Measurements from ENCODE around the gene OS9. TPM values are rescaled to one million over a fixed set of nuclear protein-coding genes. Genes with fewer than 3 reads are reported as not detected.

Gene OS9
- total RNA-seq, 2 experiments from 2014 or later = 135 to 140 TPM

DNA sequence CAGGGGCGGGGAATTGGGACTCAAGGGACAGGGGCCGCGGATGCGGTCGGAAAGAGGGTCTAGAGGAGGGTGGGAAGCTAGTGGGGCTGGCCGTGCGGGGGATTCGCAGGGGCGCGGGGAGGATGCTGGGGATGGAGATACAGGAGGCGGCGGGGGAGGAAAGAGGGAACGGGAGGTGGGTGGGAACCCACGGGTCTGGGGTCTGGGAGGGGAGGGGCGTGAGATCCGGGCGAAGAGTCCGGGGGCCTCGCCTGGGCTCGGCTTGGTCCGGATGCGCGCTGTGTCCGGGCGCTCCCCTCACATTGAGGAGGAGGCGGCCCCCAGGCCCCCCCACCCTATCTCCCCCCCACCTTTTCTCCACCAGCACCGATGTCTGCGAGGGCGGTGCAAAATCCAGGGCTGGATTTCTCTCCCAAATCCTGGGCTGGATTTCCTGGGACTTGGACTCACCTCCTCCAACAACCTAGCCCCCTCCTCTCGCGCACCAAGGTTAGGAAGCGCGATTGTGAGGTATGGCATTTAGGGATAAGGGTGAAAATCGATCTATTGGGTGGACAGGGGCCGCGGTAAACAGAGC, 44.8 kb downstream of the OS9 start, which contains the start of gene AGAP2:
Gene AGAP2, minus strand, starts transcription at position 82 of the 577 bp plus-strand sequence. CDS start 496 bp downstream, outside the sequence.
- Mint-ChIP-seq H3K27ac (peak within 1 kb of the TSS; percentile 42), H3K9me3 (no peaks in the 10 kb centered on the region), H3K4me1 (peaks cover 39% of the 10 kb centered on the region), H3K36me3 (peaks cover 21% of the 10 kb centered on the region), H3K27me3 (no peaks in the 10 kb centered on the region), H3K4me3 (peak within 1 kb of the TSS; percentile 88)
- ATAC-seq (ENCODE audit: low read depth) = no peak
- no peak for DNase-seq
- POLR2A ChIA-PET = interaction anchor here (1.5 kb wide), 1 partner anchor 7 kb away, joined by 3 read pairs; no protein-coding TSS in a partner anchor

DNA sequence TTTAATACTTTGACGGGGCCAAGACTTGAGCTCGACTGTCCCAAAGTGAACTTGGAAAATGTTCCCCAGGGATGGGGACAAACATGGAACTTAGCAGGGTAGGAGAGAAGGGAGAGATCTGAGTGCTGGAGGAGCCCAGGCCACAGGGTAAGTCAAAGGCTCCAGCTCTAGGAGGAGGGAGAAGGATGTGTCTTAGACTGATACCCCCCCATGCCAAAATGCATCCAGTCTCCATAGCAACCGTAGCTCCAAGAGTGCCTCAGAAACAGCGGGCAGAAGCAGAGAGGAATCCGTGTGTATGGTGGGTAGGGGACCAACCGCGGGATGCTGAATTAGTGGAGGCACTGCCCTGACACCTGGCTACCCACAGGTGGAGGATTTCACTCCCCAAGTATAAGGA, 45.5 kb downstream of the OS9 start:
- no peaks in the 10 kb centered on the region for H3K9me3 Mint-ChIP-seq
- peak overlapping the region; percentile 51 for H3K27ac Mint-ChIP-seq
- ATAC-seq (ENCODE audit: low read depth) (no peak), DNase-seq (no peak)
- no peaks in the 10 kb centered on the region for H3K27me3 Mint-ChIP-seq
- peaks cover 46% of the 10 kb centered on the region for H3K4me1 Mint-ChIP-seq
- H3K4me3 Mint-ChIP-seq = peak overlapping the region; percentile 88
- peaks cover 19% of the 10 kb centered on the region for H3K36me3 Mint-ChIP-seq
- POLR2A ChIA-PET = interaction anchor here (1.5 kb wide), 2 partner anchors 8 to 12 kb away, joined by 3 to 4 read pairs; no protein-coding TSS in a partner anchor

GRCh38 chr12:57739914-57740538, 46.1 kb downstream of the OS9 start:
- H3K36me3 Mint-ChIP-seq = peaks cover 17% of the 10 kb centered on the region
- no peak for DNase-seq
- no peaks in the 10 kb centered on the region for H3K27me3 Mint-ChIP-seq
- POLR2A ChIA-PET = interaction anchor here (0.5 to 1.5 kb wide), 4 partner anchors 9 to 201 kb away, joined by 3 to 4 read pairs (median 3); partner anchors contain the start of gene ATP23
- no peaks in the 10 kb centered on the region for H3K9me3 Mint-ChIP-seq
- peaks cover 46% of the 10 kb centered on the region for H3K4me1 Mint-ChIP-seq
- H3K27ac Mint-ChIP-seq = peak overlapping the region; percentile 51
- peak overlapping the region; percentile 88 for H3K4me3 Mint-ChIP-seq
- no peak for ATAC-seq (ENCODE audit: low read depth)

GRCh38 chr12:57740656-57741412, 46.9 kb downstream of the OS9 start:
- Mint-ChIP-seq H3K4me3 (peak overlapping the region; percentile 88), H3K27me3 (no peaks in the 10 kb centered on the region), H3K27ac (peak overlapping the region; percentile 84), H3K9me3 (no peaks in the 10 kb centered on the region), H3K4me1 (peaks cover 49% of the 10 kb centered on the region), H3K36me3 (peaks cover 17% of the 10 kb centered on the region)
- peak; percentile 59 for ATAC-seq (ENCODE audit: low read depth)
- peak; percentile 80 for DNase-seq
- POLR2A ChIA-PET = interaction anchor here (0.5 to 2.4 kb wide), 19 partner anchors 8 to 282 kb away, joined by 3 to 10 read pairs (median 4); partner anchors contain the start of genes ATP23, CDK4, CYP27B1 and DCTN2

DNA sequence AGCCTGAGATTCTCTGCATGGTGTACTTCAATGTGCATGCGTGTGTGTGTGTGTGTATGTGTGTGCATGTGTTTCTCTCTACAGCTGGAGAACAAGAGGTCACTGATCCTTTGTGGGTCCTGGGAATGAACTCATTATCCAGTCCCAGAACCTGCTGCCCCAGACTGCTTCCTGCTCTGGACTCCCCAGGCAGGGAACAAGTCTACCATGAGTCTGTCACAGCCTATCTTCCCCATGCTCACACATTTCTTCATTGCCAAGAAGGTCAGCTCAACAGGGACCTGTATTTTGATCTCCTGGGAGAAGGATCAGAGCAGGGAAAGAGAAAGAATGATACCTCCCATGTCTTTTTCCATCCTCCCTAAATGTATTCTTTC, 47.5 kb downstream of the OS9 start:
- Mint-ChIP-seq H3K4me1 (peaks cover 53% of the 10 kb centered on the region), H3K36me3 (peaks cover 16% of the 10 kb centered on the region), H3K27me3 (no peaks in the 10 kb centered on the region), H3K27ac (peak overlapping the region; percentile 84), H3K4me3 (peak overlapping the region; percentile 88), H3K9me3 (no peaks in the 10 kb centered on the region)
- POLR2A ChIA-PET = interaction anchor here (0.6 to 2.4 kb wide), 19 partner anchors 8 to 381 kb away, joined by 3 to 10 read pairs (median 4); partner anchors contain the start of genes CDK4, CYP27B1, DCTN2 and DDIT3
- DNase-seq = no peak
- ATAC-seq (ENCODE audit: low read depth) = no peak

DNA sequence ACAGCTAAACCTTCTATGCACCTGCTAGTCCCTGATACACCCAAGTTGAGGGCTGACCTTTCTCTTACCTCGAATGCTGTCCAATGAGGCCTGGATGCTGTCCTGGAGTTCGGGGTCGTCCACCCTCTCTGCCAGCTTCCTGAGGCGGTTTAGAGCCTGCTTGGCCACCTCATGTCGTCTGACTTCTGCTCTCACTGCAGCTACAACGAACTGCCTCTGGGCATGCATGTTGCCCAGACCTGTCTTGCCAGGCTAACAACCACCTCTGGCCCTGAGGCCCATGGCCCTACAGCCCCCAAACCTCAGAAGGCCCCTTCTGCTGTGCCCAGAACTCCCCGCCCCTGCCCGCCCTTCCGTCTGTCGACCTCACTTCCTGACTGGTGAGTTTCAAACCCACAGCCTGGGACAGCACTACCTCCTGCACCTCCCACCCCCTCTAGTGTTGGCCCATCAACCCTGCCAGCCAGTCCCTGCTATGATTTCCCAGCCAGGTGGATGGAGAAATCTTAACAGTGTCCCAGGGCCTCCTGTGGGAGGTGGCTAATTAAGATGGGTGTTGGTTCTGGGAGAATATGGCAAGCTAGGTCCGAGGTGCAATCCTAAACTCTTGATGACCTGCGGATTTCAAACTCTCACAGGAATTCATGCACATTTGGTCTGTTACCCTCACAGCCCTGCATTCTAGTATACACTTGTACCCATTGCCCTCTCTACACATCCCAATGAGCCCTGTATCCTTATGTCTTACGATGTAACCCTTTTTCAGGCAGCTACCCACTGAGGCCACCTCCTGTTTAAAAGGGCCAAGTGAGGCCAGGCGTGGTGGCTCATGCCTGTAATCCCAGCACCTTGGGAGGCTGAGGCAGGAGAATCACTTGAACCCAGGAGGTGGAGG, 48.2 kb downstream of the OS9 start:
- Mint-ChIP-seq H3K27me3 (no peaks in the 10 kb centered on the region), H3K27ac (peak overlapping the region; percentile 84), H3K36me3 (peaks cover 10% of the 10 kb centered on the region), H3K4me1 (peaks cover 48% of the 10 kb centered on the region), H3K4me3 (peak overlapping the region; percentile 88), H3K9me3 (no peaks in the 10 kb centered on the region)
- POLR2A ChIA-PET = interaction anchor here (0.6 to 2.4 kb wide), 17 partner anchors 9 to 382 kb away, joined by 3 to 10 read pairs (median 4); partner anchors contain the start of genes CDK4, CYP27B1, DCTN2 and DDIT3
- ATAC-seq (ENCODE audit: low read depth) = peak; percentile 65
- DNase-seq = peak; percentile 73

DNA sequence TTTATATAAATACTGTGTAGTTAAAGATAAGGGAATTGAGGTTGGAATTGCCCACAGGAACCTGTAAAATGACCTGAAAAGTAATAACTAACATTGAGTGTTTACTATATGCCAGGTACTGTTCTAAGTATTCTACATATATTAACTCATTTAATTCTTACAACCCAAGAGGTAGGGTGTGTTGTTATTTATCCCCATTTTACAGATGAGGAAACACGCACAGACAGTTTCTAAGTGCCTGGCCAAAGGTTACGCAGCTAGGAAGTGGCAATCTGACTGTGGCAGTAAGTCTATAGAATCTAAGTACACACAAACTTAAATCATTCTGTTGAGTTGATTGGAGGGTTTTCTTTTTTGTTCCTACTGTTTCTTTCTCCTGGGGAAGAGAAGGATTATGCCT, 49.8 kb downstream of the OS9 start:
- Mint-ChIP-seq H3K4me3 (peak overlapping the region; percentile 87), H3K36me3 (peaks cover 16% of the 10 kb centered on the region), H3K27me3 (no peaks in the 10 kb centered on the region), H3K27ac (peak overlapping the region; percentile 99), H3K9me3 (no peaks in the 10 kb centered on the region), H3K4me1 (peaks cover 48% of the 10 kb centered on the region)
- ATAC-seq (ENCODE audit: low read depth) (no peak), DNase-seq (no peak)
- POLR2A ChIA-PET = interaction anchor here (1.1 to 1.2 kb wide), 2 partner anchors 49 to 223 kb away, joined by 3 to 4 read pairs; partner anchors contain the start of gene DDIT3

DNA sequence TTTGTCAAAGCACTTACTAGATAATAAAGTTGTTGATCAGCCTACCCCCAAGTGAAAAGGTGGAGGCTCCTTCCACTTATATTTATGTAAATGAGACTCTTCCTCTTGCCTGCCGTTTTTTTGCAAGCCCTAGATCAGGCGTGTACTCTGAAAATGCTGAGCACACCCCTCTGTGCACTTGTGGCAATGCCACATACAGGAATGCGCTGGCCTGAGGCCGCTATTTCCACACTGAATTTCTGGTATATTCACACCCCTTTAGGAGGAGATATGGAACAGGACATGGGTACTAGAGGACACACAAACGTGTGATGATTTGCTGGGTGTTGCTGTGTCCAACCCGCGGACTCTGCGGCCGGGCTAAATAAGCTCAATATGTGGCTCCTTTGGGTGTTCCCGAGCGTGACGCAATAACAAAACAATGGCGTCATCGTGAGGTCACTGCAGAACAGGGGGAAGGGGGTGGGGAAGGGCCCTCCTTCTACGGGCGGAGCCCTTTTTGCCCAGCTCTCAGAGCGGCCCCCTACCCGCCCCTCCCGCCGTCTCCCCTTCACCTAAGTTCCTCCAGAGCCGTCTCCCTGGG, 50.4 kb downstream of the OS9 start:
- no peaks in the 10 kb centered on the region for H3K9me3 Mint-ChIP-seq
- peak; percentile 82 for DNase-seq
- H3K27ac Mint-ChIP-seq = peak overlapping the region; percentile 99
- no peaks in the 10 kb centered on the region for H3K27me3 Mint-ChIP-seq
- peak; percentile 31 for ATAC-seq (ENCODE audit: low read depth)
- POLR2A ChIA-PET = interaction anchor here (0.6 to 1.5 kb wide), 13 partner anchors 10 to 1428 kb away, joined by 3 to 7 read pairs (median 3); partner anchors contain the start of genes CNPY2, DDIT3 and PIP4K2C
- peaks cover 12% of the 10 kb centered on the region for H3K36me3 Mint-ChIP-seq
- H3K4me1 Mint-ChIP-seq = peaks cover 43% of the 10 kb centered on the region
- H3K4me3 Mint-ChIP-seq = peak overlapping the region; percentile 87

DNA sequence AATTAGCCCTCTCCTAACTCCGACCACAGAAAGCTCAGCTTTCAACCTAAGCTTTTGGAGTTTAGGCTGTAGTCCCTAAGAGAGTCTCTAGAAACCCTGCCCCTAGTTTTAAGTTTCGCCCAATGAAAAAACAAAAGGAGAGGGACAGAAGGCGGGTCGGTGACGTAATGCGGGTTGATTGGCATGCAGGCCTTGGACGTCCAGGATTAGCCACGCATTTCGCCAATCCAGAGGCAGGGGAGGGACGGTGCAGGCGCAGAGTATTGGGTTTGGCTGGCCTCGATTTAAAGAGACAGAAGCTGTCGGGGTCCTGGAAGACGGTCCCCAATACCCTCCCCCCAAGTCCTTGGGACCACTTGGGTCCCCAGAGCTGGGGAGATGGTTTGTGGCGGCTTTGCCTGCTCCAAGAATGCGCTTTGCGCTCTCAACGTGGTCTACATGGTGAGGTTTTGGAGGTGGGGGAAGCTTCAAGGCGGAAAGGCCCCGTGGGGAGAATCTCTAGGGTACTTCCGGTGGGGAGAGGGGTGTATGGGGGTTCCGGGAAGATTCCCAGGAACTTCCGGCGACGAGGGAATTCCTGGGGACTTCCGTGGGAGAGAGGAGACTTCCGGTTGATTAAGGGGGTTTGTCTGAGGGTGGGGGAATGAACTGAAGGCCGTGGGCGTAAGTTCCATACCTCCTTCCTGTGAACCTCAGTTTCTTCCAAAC, 51.0 kb downstream of the OS9 start, which contains the start of gene TSPAN31:
Gene TSPAN31, plus strand, starts transcription at position 263 of the 708 bp plus-strand sequence. Its CDS starts 116 bp downstream, at position 379.
- peak; percentile 81 for ATAC-seq (ENCODE audit: low read depth)
- H3K9me3 Mint-ChIP-seq = no peaks in the 10 kb centered on the region
- H3K4me1 Mint-ChIP-seq = peaks cover 36% of the 10 kb centered on the region
- H3K36me3 Mint-ChIP-seq = peaks cover 10% of the 10 kb centered on the region
- H3K4me3 Mint-ChIP-seq = peak within 1 kb of the TSS; percentile 87
- DNase-seq = peak; percentile 87
- peak within 1 kb of the TSS; percentile 99 for H3K27ac Mint-ChIP-seq
- no peaks in the 10 kb centered on the region for H3K27me3 Mint-ChIP-seq
- POLR2A ChIA-PET = interaction anchor here (0.8 to 1.5 kb wide), 12 partner anchors 9 to 1429 kb away, joined by 3 to 7 read pairs (median 3); partner anchors contain the start of genes CNPY2, DDIT3 and PIP4K2C

- no peak for DNase-seq
Observed at GRCh38 chr12:57745485-57745881, 51.6 kb downstream of the OS9 start.

GRCh38 chr12:57746025-57746424, 52.1 kb downstream of the OS9 start:
- ATAC-seq (ENCODE audit: low read depth) (no peak), DNase-seq (no peak)
- H3K9me3 Mint-ChIP-seq = no peaks in the 10 kb centered on the region
- peak overlapping the region; percentile 87 for H3K4me3 Mint-ChIP-seq
- H3K27me3 Mint-ChIP-seq = no peaks in the 10 kb centered on the region
- peaks cover 14% of the 10 kb centered on the region for H3K36me3 Mint-ChIP-seq
- H3K4me1 Mint-ChIP-seq = peaks cover 36% of the 10 kb centered on the region
- peak overlapping the region; percentile 99 for H3K27ac Mint-ChIP-seq
- POLR2A ChIA-PET = interaction anchor here (1.5 kb wide), 1 partner anchor 227 kb away, joined by 5 read pairs; no protein-coding TSS in a partner anchor

More at GRCh38 chr12:57745485-57745881, 51.6 kb downstream of the OS9 start:
- no peaks in the 10 kb centered on the region for H3K27me3 Mint-ChIP-seq
- peaks cover 13% of the 10 kb centered on the region for H3K36me3 Mint-ChIP-seq
- H3K27ac Mint-ChIP-seq = peak overlapping the region; percentile 99
- POLR2A ChIA-PET = interaction anchor here (0.8 to 1.5 kb wide), 5 partner anchors 8 to 1429 kb away, joined by 3 to 5 read pairs (median 3); partner anchors contain the start of genes CNPY2 and PIP4K2C
- H3K4me1 Mint-ChIP-seq = peaks cover 37% of the 10 kb centered on the region
- H3K9me3 Mint-ChIP-seq = no peaks in the 10 kb centered on the region
- ATAC-seq (ENCODE audit: low read depth) = no peak
- peak overlapping the region; percentile 87 for H3K4me3 Mint-ChIP-seq
